H9 (cell line): ENCODE measurements around the gene NAP1L1. TPM values are rescaled to one million over a fixed set of nuclear protein-coding genes. Genes with fewer than 3 reads are reported as not detected.
A peak's percentile ranks its signal among the peaks of the same experiment; 100 is the strongest.

Source experiments
- DNase-seq: peaks from one replicate; pipeline ENCODE4 v3.0.0-alpha.2; 2017
- H2AFZ ChIP-seq: one replicate; pipeline ENCODE4 v1.6.1; 2013; ENCODE audit warnings: mild to moderate bottlenecking, low read length, control low read depth, moderate library complexity
- H2AK5ac ChIP-seq: 2 replicates; pipeline ENCODE4 v1.6.1; 2013; ENCODE audit warnings: low read length, control low read depth, mixed read lengths; ENCODE audit not compliant: insufficient read length
- H2BK120ac ChIP-seq: one replicate; pipeline ENCODE4 v1.6.1; 2013; ENCODE audit warnings: low read depth, mild to moderate bottlenecking, low read length, control low read depth, inconsistent platforms; ENCODE audit not compliant: poor library complexity, severe bottlenecking
- H2BK12ac ChIP-seq: 2 replicates; pipeline ENCODE4 v1.6.1; 2013; ENCODE audit warnings: low read length, control low read depth, mixed read lengths, low read depth; ENCODE audit not compliant: insufficient read length
- H2BK15ac ChIP-seq: 2 replicates; pipeline ENCODE4 v1.6.1; 2013; ENCODE audit warnings: low read depth, low read length, control low read depth
- H2BK20ac ChIP-seq: one replicate; pipeline ENCODE4 v1.6.1; 2013; ENCODE audit warnings: low read depth, mild to moderate bottlenecking, low read length, control low read depth, inconsistent platforms; ENCODE audit not compliant: poor library complexity, severe bottlenecking
- H2BK5ac ChIP-seq: 2 replicates; pipeline ENCODE4 v1.6.1; 2013; ENCODE audit warnings: low read length, control low read depth, mixed read lengths; ENCODE audit not compliant: insufficient read length
- H3K14ac ChIP-seq: 2 replicates; pipeline ENCODE4 v1.6.1; 2013; ENCODE audit warnings: low read length, control low read depth; ENCODE audit not compliant: insufficient read depth
- H3K18ac ChIP-seq: 2 replicates; pipeline ENCODE4 v1.6.1; 2013; ENCODE audit warnings: low read depth, mild to moderate bottlenecking, mixed read lengths, low read length, control low read depth; ENCODE audit not compliant: insufficient read length
- H3K23ac ChIP-seq: 2 replicates; pipeline ENCODE4 v1.6.1; 2013; ENCODE audit warnings: low read length, control low read depth, mixed read lengths, low read depth; ENCODE audit not compliant: insufficient read length
- H3K23me2 ChIP-seq: 2 replicates; pipeline ENCODE4 v1.6.1; 2013; ENCODE audit warnings: low read depth, mild to moderate bottlenecking, mixed read lengths, low read length, control low read depth; ENCODE audit not compliant: insufficient read length, poor library complexity, severe bottlenecking
- H3K27ac ChIP-seq: 2 replicates; pipeline ENCODE4 v1.5.1; 2013; ENCODE audit warnings: low read length, control low read depth, mixed read lengths, low read depth; ENCODE audit not compliant: insufficient read length
- H3K27me3 ChIP-seq: 2 replicates; pipeline ENCODE4 v1.6.1; 2013; ENCODE audit warnings: low read length, control low read depth, inconsistent platforms; ENCODE audit not compliant: insufficient read depth
- H3K4ac ChIP-seq: 2 replicates; pipeline ENCODE4 v1.6.1; 2013; ENCODE audit warnings: low read depth, mild to moderate bottlenecking, control low read depth, inconsistent platforms, low read length, moderate library complexity
- H3K4me1 ChIP-seq: 2 replicates; pipeline ENCODE4 v1.6.1; 2013; ENCODE audit warnings: low read length, control low read depth, inconsistent platforms; ENCODE audit not compliant: insufficient read depth
- H3K4me2 ChIP-seq: 2 replicates; pipeline ENCODE4 v1.6.1; 2013; ENCODE audit warnings: low read length, control low read depth, mixed read lengths; ENCODE audit not compliant: insufficient read length, insufficient read depth
- H3K56ac ChIP-seq: 2 replicates; pipeline ENCODE4 v1.6.1; 2013; ENCODE audit warnings: low read depth, mild to moderate bottlenecking, mixed read lengths, low read length, control low read depth; ENCODE audit not compliant: insufficient read length
- H3K79me1 ChIP-seq: 2 replicates; pipeline ENCODE4 v1.6.1; 2013; ENCODE audit warnings: low read depth, mild to moderate bottlenecking, moderate library complexity, low read length, control low read depth, inconsistent platforms; ENCODE audit not compliant: insufficient read depth, poor library complexity, severe bottlenecking
- H3K79me2 ChIP-seq: 2 replicates; pipeline ENCODE4 v1.6.1; 2013; ENCODE audit warnings: low read length, control low read depth, inconsistent platforms; ENCODE audit not compliant: insufficient read depth
- H3K9ac ChIP-seq: 2 replicates; pipeline ENCODE4 v1.6.1; 2013; ENCODE audit warnings: low read length, control low read depth, mixed read lengths; ENCODE audit not compliant: insufficient read length; ENCODE audit errors: extremely low read depth
- H3K9me3 ChIP-seq: one replicate; pipeline ENCODE4 v1.6.1; 2013; ENCODE audit warnings: low read depth, low read length, inconsistent platforms; ENCODE audit not compliant: control insufficient read depth
- H3T11ph ChIP-seq: one replicate; pipeline ENCODE4 v1.6.1; 2013; ENCODE audit warnings: mild to moderate bottlenecking, low read length, control low read depth, inconsistent platforms
- H4K20me1 ChIP-seq: one replicate; pipeline ENCODE4 v1.6.1; 2013; ENCODE audit not compliant: control insufficient read depth, insufficient read length, insufficient read depth
- H4K5ac ChIP-seq: 2 replicates; pipeline ENCODE4 v1.6.1; 2013; ENCODE audit warnings: low read depth, mild to moderate bottlenecking, mixed read lengths, low read length, control low read depth; ENCODE audit not compliant: insufficient read length
- H4K8ac ChIP-seq: replicated peaks from 2 replicates; pipeline ENCODE4 v1.6.1; 2013; ENCODE audit warnings: low read length, control low read depth, mixed read lengths, low read depth; ENCODE audit not compliant: insufficient read length
- H4K91ac ChIP-seq: 2 replicates; pipeline ENCODE4 v1.6.1; 2013; ENCODE audit warnings: low read depth, mild to moderate bottlenecking, moderate library complexity, mixed read lengths, low read length, control low read depth; ENCODE audit not compliant: insufficient read length
- H3K27ac Mint-ChIP-seq, 3 experiments: 2 replicates in 2 of 3; 3 replicates in 1 of 3; pipeline ENCODE4 v1.8.0; 2020 to 2021; ENCODE audit warnings: mixed read lengths in 3 of 3, mild to moderate bottlenecking in 1 of 3, moderate library complexity in 1 of 3
- H3K27me3 Mint-ChIP-seq: 2 replicates; pipeline ENCODE4 v1.8.0; 2021; ENCODE audit warnings: low read depth, mild to moderate bottlenecking, moderate library complexity, mixed read lengths
- H3K36me3 Mint-ChIP-seq, 3 experiments: 2 replicates in 2 of 3; 3 replicates in 1 of 3; pipeline ENCODE4 v1.8.0; 2020 to 2021; ENCODE audit warnings: low read depth in 3 of 3, mixed read lengths in 3 of 3; ENCODE audit not compliant: insufficient read depth in 1 of 3
- H3K4me1 Mint-ChIP-seq, 2 experiments: 2 replicates each; pipeline ENCODE4 v1.8.0; 2020; ENCODE audit warnings: mixed read lengths in 2 of 2
- H3K4me3 Mint-ChIP-seq, 2 experiments: 2 replicates in 1 of 2; 3 replicates in 1 of 2; pipeline ENCODE4 v1.8.0; 2020 to 2021; ENCODE audit warnings: mild to moderate bottlenecking in 2 of 2, mixed read lengths in 2 of 2, moderate library complexity in 1 of 2
- H3K9me3 Mint-ChIP-seq, 2 experiments: 2 replicates in 1 of 2; 3 replicates in 1 of 2; pipeline ENCODE4 v1.8.0; 2020; ENCODE audit warnings: mild to moderate bottlenecking in 2 of 2, mixed read lengths in 2 of 2, moderate library complexity in 1 of 2
- CTCF ChIP-seq: fragments of 200-600 bp; sonication (generic); conservative IDR thresholded peaks from 3 replicates; pipeline ENCODE4 v1.8.0; 2021; ENCODE audit warnings: antibody characterized with exemption, mild to moderate bottlenecking
- WGBS: extraction: QIAGEN DNeasy Blood & Tissue Kit; methylation state at CpG from one replicate; pipeline ENCODE4 v1.1.7; 2013; ENCODE audit warnings: missing lambda C conversion rate, low lambda C conversion rate, mixed read lengths; ENCODE audit not compliant: insufficient read length; ENCODE audit errors: extremely low coverage; 5-methylcytosine and 5-hydroxymethylcytosine counted together
- total RNA-seq: library from RNA; stranded (reverse); gene quantifications from 2 replicates; pipeline ENCODE4 v1.2.1, GENCODE V29; 2021

Gene NAP1L1
- total RNA-seq, 1 experiment from 2014 or later, result 1,012 TPM

DNA sequence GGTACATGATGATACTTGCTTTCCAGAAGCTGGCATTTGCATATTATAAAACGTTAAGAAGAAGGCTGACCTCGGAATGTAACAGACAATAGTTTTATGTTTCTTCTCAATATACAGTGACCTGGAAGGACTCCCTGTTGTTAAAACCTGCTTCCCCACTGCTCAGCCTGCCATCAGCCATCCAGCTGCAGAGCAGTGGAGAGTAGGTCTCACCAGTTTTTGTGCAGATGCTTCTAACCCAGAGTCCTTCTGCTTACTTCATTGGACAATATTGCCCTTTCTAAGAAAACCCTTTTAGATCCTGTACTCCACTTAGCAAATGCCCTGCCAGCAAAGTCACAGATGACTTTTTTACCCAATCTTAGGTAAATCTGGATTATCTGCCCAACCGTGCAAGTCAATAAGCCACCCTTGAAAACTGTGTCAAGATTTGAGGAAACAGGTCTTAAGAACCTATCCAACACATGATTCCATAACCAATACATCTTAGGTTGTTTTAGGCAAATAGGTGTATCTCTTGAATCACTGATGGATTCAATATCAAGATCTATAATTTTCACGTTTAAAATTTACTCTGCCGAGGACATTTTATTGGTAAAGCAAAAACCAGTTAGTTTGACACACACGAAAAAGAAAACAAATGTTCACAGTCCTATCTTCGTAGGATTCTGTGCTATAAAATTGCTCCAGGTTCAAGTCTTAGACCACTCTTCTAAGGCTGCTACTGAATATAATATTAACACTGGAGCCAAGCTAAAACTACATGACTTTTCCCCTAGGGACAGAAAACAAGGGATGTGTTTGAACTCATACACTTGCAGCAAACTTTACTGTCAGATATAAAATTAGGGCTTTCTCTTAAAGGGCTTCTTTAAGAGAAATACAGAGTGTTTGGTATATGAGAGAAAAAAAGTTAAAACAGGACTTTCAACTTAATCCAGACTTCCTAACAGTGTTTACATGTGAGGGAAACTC lies 58.6 kb downstream of the NAP1L1 start:
- Histone ChIP-seq H2BK5ac (no peak overlapping the region), H3K9me3 (no peaks in the 10 kb centered on the region), H3T11ph (no peak overlapping the region), H4K20me1 (no peaks in the 10 kb centered on the region), H3K14ac (no peak overlapping the region), H2BK20ac (no peak overlapping the region), H3K18ac (no peak overlapping the region), H2AFZ (no peak overlapping the region), H3K9ac (no peak overlapping the region), H3K27ac (no peak overlapping the region), H4K5ac (no peak overlapping the region), H3K4me2 (no peak overlapping the region), H2BK12ac (no peak overlapping the region), H3K23ac (no peak overlapping the region), H3K79me1 (no peaks in the 10 kb centered on the region), H2BK15ac (no peak overlapping the region), H3K56ac (no peak overlapping the region), H3K79me2 (peaks cover 11% of the 10 kb centered on the region; the same call in 1 of the 2 replicates), H4K8ac (no peak overlapping the region), H2BK120ac (no peak overlapping the region), H3K4me1 (no peaks in the 10 kb centered on the region; the same call in 1 of the 2 replicates), H3K23me2 (no peaks in the 10 kb centered on the region), H2AK5ac (no peak overlapping the region), H3K4ac (no peak overlapping the region), H4K91ac (no peak overlapping the region), H3K27me3 (no peaks in the 10 kb centered on the region)
- no peak for TF ChIP-seq CTCF
- peaks cover 34 to 37% of the 10 kb centered on the region in 2 experiments for H3K4me1 Mint-ChIP-seq
- H3K27ac Mint-ChIP-seq, result peak overlapping the region; percentile 22 to 89 (median 59); a peak in 4 of 7 replicates
- WGBS, result no CpG with 5 or more reads among the region's 7 CpGs
- no peaks in the 10 kb centered on the region; a peak in 1 of 5 replicates for H3K9me3 Mint-ChIP-seq
- H3K27me3 Mint-ChIP-seq, result peaks cover 3% of the 10 kb centered on the region
- peaks cover 5 to 44% (median 32%) of the 10 kb centered on the region in 3 experiments; a peak in 4 of 7 replicates for H3K36me3 Mint-ChIP-seq
- peak overlapping the region in 1 of 2 experiments; percentile 27; a peak in 1 of 5 replicates for H3K4me3 Mint-ChIP-seq
- DNase-seq, result no peak
